ENCODE data around the gene CLEC4A.
A peak's percentile ranks its signal among the peaks of the same experiment; 100 is the strongest.
"Not testable (repeated sequence)": the region's sequence is repeated elsewhere in the genome, so short reads cannot be mapped to it uniquely, and the experiment has no call there.

The CLEC4A gene

DNA sequence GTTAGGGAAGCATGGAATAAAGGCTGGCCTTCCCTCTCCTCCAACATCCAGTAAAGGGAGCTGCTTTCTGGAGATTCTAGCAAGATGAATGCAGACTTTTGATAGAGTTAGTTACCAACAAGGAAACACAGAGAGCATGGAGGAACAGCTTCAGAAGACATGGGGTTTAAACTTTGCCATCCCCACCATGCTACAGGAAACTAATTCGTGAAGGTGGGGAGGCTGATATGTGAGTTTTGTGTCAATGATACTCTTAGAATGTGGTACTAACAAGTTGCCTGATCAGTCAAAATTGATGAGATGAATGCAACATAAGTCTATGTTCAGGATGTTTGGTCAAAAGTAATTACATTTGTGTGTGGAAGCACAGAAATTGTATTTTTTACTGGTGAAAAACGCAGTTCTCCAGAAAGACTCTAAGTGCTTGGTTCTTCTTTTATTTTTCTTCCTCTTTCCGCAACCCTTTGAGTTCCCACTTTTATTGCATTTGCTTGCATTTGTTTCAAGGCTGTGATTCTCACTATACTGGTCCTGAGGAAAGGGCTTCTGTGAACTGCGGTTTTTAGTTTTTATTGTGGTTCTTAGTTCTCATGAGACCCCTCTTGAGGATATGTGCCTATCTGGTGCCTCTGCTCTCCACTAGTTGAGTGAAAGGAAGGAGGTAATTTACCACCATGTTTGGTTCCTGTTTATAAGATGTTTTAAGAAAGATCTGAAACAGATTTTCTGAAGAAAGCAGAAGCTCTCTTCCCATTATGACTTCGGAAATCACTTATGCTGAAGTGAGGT is at the start of gene CLEC4A:
Gene CLEC4A, plus strand, starts transcription at position 494 of the 789 bp plus-strand sequence. Its CDS starts 262 bp downstream, at position 756.
- DNase-seq = no peak

DNA sequence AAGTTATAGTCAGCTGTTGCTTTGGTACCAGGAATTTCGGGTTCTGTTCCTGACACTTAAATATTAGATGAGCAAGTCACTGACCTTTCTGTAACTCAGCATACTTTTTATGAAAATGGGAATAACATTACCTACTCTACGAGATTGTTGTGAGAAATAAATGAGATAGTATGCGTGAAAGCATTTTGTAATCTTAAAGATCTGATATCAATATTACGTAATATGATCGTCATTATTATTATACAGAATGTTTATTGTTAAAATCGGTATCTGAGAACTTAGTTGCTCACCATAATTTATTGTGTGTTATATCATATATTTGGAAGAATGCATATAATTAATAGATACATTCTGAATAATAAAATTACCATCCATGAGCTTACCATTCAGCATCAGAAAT is 47.5 kb upstream of the CLEC4A start:
- no peak for DNase-seq

DNA sequence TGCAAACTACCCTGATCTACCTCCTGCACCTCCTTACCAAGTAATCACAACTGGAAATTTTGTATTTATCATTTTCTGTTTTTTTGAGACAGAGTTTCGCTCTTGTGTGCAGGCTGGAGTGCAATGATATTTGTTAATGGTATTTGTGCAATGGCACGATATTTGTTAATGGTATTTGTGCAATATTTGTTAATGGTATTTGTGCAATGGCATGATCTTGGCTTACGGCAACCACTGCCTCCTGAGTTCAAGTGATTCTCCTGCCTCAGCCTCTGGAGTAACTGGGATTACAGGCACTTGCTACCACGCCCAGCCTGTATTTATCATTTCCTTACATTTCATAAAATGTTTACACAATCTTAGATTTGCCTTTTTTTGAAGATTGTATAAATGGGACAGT is 47.1 kb upstream of the CLEC4A start:
- DNase-seq = no peak

DNA sequence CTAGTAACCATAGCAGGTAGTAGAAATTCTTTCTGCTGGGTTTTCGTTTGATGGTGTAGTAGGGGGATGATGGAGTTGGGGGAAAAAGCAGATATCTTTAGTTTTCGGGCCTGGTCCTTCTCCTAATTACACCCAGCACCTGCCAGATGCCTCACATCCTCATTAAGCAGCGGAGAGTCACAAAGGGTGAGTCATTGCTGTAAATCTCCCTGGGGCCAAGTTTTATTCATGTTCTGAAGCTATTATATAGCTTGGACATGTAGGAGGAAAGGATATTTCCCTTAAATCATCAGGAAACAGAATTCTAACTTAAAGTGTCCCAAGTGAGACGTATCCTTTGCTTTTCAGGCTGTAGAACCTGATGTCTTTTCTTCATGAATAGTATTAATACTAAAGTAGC is 46.2 kb upstream of the CLEC4A start:
- no peak for DNase-seq

DNA sequence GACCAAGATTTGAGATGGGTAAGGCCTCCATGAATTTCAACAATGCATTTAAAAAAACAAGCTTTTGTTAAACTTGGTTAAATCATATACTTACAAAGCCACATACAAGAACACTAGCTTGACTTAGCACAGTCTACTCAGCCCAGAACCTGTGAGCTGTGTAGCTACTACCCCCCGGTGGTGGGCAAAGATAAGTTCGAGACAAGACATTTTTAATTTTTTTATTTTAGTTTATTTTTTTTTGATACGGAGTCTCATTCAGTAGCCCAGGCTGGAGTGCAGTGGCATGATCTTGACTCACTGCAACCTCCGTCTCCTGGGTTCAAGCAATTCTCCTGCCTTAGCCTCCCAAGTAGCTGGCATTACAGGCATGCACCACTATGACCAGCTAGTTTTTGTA is 45.0 kb upstream of the CLEC4A start:
- DNase-seq = peak; percentile 79

DNA sequence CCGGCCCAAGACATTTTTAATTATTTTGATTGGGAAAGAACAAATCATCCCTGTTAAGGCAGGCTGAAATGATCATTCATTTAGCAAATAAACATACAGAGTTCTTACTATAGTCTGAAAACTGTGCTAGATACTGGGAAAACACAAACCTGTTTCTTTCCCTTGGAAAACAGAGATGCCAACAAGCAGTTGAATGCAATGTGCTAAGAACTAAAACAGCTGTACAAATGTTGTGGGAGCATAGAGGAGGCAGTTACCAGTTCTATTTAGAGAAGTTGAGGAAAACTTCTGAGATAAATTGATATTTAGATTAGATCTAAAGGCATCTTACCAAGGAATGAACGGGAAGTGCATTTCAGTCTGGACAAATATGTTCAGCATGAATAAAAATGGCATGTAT is 44.5 kb upstream of the CLEC4A start:
- no peak for DNase-seq

DNA sequence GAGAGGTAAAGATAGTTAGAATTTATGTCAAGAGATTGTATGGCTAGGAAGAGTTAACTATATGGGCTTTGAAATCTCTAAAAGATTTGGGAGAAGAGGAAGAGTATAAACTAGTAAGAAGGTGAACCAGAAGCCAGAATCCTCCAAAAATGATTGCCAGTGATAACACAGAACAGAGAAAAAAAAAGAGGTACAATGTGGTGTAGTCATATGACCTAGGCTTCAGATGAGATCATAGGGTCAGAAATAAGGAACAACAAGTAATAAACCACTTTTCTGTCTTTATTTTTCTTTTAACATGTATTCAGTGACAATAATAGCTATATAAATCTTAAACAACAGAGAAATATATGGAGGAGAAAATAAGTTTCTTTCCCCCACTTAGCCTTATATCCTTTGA is 43.3 kb upstream of the CLEC4A start:
- DNase-seq = no peak

DNA sequence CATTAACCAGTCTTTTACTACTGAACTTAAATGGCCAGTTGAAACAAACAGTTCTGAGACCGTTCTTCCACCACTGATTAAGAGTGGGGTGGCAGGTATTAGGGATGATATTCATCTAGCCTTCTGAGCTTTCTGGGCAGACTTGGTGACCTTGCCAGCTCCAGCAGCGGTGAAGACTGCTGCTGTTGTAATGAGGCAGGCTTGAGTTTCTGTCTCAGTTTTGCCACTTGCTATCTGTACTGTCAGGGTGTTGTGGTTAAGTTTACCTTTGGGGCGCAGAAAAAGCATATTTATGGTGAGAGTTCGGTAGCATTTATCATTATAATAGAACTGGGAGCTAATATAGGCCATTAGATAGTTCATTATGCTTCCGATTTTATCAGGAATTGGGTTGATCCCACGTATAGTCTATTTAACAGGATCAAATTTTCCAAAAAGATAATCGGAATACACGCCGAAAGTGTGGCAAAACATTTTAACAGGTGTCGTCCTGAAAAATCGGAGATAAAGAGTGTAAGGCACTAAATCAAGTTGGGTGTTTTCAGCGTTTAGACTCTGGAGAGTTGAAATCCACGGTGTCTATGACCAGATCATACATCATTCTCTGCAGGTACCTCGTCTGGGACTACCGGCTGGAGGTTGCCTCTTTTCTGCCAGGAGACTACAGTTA is 42.0 kb upstream of the CLEC4A start:
- DNase-seq = peak; percentile 41

DNA sequence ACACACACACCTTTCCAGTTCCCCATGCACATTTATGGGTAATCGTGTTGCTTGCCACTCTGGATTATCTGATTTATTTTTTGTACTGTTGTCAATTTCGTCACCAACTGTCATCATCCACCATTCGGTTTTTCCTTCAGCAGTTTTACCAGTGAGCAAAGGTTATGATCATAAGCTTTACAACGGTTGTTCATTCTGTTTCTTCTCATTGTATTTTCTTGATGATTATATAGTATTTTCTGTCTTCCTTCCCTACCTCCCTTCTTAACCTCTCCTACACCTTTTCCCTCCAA is 40.7 kb upstream of the CLEC4A start:
- no peak for DNase-seq

DNA sequence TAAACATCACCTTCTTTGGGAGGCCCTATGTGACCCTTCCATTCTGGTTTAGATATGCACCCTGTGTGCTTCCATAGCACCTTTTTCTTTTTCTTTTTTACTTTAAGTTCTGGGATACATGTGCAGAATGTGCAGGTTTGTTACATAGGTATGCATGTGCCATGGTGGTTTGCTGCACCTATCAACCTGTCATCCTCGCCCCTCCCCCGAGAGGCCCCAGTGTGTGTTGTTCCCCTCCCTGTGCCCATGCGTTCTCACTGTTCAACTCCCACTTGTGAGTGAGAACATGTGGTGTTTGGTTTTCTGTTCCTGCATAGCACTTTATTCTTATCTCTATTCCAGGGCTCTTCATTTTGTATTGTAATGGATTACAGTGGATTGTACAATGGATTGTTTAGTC is 39.1 kb upstream of the CLEC4A start:
- DNase-seq = not testable (repeated sequence)

DNA sequence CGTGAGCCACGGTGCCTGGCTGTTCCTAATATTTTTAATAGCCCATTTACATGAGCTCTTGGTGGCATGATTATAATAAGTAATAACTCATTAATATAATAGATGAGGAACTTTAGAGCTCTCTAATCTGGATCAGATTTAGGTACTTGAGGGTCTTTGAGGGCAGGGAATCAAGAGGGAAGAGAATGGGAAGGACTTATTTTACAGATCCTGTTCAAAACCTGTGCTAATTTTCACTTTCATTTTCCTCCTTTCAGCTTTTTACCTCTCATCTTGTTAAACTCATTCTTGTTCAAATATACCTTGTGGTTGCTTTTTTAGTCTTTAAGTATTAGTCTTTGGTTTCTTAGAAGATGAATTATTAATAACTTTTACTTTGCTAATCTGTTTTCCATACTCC is 35.8 kb upstream of the CLEC4A start:
- peak; percentile 17 for DNase-seq

DNA sequence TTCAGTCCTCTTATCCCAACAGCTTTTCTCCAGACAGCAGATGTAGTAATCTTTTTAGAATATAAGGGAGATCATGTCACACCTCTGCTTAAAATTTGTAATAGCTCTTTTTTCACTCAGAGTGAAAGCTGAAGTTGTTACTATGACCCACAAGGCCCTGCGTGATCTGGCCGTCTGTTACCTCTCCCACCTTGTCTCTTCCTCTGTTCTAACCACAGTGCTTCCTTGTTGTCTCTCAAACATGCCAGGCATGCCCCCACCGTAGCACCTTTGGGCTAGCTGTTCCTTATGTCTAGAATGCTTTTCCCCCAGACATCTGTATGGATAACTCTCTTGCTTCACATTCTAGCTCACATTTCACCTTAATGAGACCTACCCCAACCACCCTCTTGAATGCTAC is 34.8 kb upstream of the CLEC4A start:
- peak; percentile 59 for DNase-seq

DNA sequence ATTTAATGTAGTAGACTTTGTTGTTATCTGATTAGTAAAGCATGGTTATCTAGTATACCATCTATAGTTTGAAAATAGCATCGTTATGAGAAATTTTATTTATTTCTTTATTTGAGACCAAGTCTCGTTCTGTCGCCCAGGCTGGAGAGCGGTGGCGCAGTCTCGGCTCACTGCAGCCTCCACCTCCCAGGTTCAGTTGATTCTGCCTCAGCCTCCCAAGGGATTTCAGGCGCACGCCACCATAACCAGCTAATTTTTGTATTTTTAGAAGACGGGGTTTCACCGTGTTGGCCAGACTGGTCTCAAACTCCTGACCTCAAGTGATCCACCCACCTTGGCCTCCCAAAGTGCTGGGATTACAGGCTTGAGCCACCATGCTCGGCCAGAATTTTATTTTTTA is 34.1 kb upstream of the CLEC4A start:
- DNase-seq = not testable (repeated sequence)

DNA sequence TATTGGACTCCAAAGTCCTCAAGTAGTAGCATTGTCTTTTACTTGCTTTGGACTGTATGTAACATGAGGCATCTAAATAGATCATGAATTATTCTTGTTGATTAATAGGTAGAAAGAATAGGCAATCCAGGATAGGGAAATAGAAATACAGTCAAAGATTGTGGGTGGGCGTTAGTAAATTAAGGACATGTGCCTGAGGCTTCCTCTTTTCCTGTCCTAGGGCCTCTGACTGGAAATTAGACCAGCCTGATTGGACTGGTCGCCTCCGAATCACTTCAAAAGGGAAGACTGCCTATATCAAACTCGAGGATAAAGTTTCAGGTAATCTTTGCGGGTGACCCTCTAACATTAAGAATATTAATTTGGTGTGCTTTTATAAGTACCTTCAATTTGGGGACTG is 33.7 kb upstream of the CLEC4A start:
- no peak for DNase-seq

DNA sequence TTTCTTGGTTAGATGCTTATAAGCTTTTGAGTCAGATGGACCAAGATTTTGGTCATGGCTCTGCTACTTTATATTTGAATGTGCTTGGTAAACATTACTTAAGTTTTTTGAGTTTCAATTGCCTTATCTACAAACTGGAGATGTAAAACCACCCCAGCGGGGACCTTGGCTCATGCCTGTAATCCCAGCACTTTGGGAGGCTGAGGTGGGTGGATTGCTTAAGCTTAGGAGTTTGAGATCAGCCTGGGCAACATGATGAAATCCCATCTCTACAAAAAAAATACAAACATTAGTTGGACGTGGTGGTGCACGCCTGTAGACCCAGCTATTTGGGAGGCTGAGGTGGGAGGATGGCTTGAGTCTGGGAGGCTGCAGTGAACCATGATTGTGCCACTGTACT is 30.1 kb upstream of the CLEC4A start:
- no peak for DNase-seq

DNA sequence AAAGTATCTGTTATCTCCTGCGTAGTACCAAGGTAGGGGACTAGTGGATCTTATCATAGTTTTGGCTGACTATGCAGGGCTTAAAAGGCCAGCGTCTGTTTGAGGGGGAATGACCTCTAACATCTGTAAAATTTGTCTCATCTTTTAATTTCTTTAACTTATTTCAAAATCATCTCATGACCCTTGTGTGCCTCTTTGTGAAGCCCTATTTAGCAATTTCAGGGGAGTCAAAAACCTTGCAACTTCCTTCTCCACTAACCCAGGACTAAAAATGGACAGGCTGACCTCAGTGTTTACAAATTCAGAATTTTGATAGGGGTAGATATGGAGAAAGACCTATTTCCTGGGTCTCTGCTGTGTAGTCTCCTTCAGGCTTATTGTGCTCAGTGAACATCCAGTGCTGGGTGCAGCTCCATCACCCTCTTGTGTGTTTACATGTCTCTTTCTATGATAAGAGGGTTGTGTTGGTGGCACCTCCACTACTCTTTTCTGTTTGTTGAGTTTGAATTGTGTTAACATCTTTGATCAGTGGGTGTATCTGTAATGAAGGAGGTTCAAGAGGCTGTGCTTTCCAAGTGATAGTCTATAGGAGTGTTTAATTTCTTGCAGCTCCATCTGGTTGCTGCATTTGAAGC is 27.0 kb upstream of the CLEC4A start:
- DNase-seq = no peak

DNA sequence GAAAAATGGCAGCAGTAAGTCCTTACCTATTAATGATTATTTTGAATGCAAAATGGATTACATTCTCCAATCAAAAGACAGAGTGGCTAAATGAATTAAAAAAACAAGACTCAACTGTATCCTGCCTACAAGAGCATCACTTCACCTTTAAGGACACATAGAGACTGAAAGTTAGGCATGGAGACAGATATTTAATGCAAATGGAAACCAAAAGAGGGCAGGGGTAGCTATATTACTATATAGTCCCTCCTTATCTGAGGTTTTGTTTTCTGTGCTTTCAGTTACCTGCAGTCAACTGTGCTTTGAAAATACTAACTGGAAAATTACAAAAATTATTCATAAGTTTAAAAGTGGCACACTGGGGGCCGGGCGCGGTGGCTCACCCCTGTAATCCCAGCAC is 24.2 kb upstream of the CLEC4A start:
- no peak for DNase-seq

DNA sequence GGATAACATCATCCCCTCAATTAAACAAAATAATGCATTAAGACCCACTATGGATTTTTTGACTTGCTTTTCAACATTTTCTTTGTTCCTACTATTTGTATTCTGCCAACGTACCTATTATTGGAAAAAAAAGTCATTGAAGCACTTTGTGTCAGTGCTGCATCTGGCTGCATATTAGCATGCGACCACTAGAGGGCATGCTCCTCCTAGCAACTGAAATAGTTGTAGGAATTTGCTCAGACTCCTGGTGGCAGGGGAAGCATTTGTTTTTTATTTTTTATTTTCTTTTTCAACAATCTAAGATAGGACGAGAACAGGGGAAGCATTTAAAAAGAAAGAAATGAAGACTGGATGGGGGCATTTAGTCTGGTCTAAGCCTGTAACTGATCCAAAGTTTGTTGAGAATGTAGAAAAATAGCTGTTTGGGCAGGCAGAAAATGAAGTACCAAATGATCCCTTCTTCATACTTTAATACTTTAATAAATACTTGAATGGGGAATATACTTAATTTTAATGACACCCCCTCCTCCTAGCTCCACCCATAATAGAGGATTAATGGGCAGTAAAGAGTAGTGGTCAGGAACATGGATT is 14.5 kb upstream of the CLEC4A start:
- peak; percentile 78 for DNase-seq

DNA sequence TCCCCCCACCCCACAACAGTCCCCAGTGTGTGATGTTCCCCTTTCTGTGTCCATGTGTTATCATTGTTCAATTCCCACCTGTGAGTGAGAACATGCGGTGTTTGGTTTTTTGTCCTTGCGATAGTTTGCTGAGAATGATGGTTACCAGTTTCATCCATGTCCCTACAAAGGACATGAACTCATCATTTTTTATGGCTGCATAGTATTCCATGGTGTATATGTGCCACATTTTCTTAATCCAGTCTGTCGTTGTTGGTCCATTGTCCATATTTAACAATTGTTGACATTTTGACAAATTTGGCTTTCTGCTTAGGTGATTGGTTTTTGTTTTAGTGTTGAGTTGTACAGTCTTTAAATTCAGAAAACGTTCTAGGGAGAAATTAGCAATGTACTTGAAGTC is 10.3 kb upstream of the CLEC4A start:
- DNase-seq = not testable (repeated sequence)

DNA sequence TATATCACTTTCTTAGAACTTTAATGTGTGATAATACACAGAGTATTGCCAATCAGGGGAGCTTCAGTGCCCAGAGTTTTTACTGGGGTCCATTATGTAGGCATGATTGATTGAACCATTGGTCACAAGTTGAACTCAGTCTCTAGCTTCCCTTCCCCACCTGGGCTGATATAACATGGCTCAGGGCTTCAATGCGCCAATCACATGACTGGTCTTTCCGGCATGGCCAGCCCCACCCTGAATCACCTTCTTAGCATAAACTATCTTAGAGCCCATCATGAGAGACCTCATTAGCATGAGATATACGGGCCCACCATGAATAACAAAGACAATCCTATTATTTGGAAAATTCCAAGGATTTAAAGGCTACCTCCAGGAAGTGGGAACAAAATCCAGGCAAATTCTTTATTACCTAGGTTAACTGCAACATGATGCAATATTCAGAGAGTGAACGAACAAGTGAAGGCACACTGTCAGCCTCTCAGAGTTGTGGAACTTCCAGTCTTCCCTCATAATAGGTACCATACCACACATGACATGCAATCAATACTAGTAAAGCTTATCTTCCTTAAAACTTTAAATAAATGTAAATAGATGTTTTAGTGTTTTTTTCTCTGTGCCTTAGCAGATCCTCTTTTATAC is 3.2 kb upstream of the CLEC4A start:
- DNase-seq = no peak

DNA sequence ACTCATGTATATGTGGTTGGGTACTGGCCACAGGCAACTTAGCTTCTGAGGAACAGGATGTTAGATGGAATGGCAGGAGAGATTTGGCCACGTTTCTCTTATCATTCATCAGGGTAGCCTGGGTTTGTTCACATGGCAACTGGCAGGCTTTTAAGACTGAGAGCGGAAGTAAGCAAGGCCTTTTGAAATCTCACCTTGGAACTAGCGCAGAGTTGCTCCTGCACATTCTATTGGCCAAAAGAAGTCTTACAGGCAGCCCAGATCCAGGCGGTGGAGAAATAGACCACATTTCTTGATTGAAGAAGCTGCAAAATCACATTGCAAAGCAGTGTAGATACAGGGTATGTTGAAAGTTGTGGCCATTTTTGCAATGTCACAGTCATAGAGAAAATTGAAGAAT is 3.7 kb downstream of the CLEC4A start:
- peak; percentile 14 for DNase-seq

DNA sequence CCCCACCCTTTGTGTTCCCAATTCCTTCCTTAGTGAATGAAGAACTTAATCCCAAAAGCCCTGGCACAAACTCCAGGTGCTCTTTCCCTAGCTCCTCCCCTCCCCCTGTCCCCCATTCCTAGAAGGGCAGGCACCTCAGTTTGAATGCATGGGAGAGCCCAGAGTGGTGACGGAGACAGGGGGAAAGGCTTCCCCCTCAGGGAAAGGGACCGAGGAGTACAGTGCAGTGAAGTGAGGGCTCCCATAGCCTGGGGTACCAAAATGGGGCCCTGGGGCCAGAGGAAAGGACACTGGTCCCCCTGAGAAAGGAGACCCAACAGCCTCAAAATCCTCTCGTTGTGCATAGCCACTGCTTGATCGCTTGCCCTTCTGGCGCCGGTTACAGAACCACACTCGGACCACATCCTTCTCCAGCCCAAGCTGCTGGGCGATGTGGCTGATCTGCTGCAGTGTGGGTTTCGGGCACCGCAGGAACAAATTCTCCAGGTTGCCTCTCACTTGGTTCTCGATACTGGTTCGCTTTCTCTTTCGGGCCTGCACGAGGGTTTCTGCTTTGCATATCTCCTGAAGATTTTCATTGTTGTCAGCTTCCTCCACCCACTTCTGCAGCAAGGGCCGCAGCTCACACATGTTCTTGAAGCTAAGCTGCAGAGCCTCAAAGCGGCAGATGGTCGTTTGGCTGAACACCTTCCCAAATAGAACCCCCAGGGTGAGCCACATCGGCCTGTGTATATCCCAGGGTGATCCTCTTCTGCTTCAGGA is 10.4 kb downstream of the CLEC4A start:
- DNase-seq = not testable (repeated sequence)

Measured in CD4-positive, alpha-beta T cell treated with Interleukin-4 for 4 hours (primary cell).